ENCODE results near the gene KRTAP10-2. TPM values are rescaled to one million over a fixed set of nuclear protein-coding genes. Genes with fewer than 3 reads are reported as not detected.

The KRTAP10-2 gene
- total and polyA plus RNA-seq, 2 of the 4 experiments (the other 2 are of a cell fraction), result not detected

- TF ChIP-seq CTCF (conservative IDR thresholded peaks at IDR 0.05; ENCODE audit: low read depth, low read length), result no peak
These were observed 25.0 kb downstream of the KRTAP10-2 start (continued) for GRCh38 chr21:44526096-44526997.

GRCh38 chr21:44525391-44526095 is 25.8 kb downstream of the KRTAP10-2 start:
- no peak overlapping the region for H3K9ac ChIP-seq (ENCODE audit: low read depth, low read length)
- CTCF ChIA-PET, result no interaction called here
- no peak overlapping the region for H3K4ac ChIP-seq (ENCODE audit: low read depth, low read length)
- no peaks in the 10 kb centered on the region for H3K9me1 ChIP-seq (ENCODE audit: insufficient read depth, low read length)
- H3K14ac ChIP-seq (replicated peaks; ENCODE audit: low read depth, low read length), result no peak overlapping the region
- TF ChIP-seq USF2 (IDR thresholded peaks at IDR 0.05; ENCODE audit: low read depth, low read length), result no peak
- no peak for TF ChIP-seq RAD21 (IDR thresholded peaks at IDR 0.05; ENCODE audit: low read length)
- no peak for TF ChIP-seq MAZ (IDR thresholded peaks at IDR 0.05; ENCODE audit: borderline replicate concordance, low read depth, low read length)
- TF ChIP-seq RFX5 (IDR thresholded peaks at IDR 0.05; ENCODE audit: low read depth, low read length), result no peak
- TF ChIP-seq NFE2L2 (IDR thresholded peaks at IDR 0.05; ENCODE audit: low read depth, low read length), result no peak
- no peak for TF ChIP-seq CEBPB (IDR thresholded peaks at IDR 0.05; ENCODE audit: low read depth, low read length)
- TF ChIP-seq SMC3 (IDR thresholded peaks at IDR 0.05; ENCODE audit: low read depth, low read length), result no peak
- no peak for TF ChIP-seq RCOR1 (IDR thresholded peaks at IDR 0.05; ENCODE audit: insufficient replicate concordance, low read length)
- TF ChIP-seq POLR2A (IDR thresholded peaks at IDR 0.05; ENCODE audit: low read depth, low read length), result no peak
- H4K5ac ChIP-seq (ENCODE audit: low read depth, low read length), result no peak overlapping the region
- BruUV-seq (replicated peaks), result no TSS peak
- no peak overlapping the region for H2AFZ ChIP-seq (replicated peaks; ENCODE audit: low read length, poor library complexity)
- H3K9me3 ChIP-seq (ENCODE audit: control insufficient read depth, insufficient read depth, low read length), result peaks cover 21% of the 10 kb centered on the region
- intact Hi-C loops (cut with micrococcal nuclease), result no loop called here
- H3K79me1 ChIP-seq (ENCODE audit: low read depth in 1 of 2, low read length in 2 of 2), result no peaks in the 10 kb centered on the region
- no peak overlapping the region for H3K56ac ChIP-seq (ENCODE audit: extremely low read depth, insufficient read depth, low read length)
- no peak overlapping the region for H3K23ac ChIP-seq (ENCODE audit: low read depth, low read length)
- H2AK5ac ChIP-seq (ENCODE audit: low read depth, low read length), result no peak overlapping the region
- in situ Hi-C loops (cut with MboI; ENCODE audit: low sequenced_read_pairs), result no loop called here
- no peak overlapping the region for H2AK9ac ChIP-seq (replicated peaks; ENCODE audit: low read depth, low read length, poor library complexity)
- no peak overlapping the region for H4K91ac ChIP-seq (ENCODE audit: insufficient read depth, low read depth, low read length)
- POLR2A ChIA-PET (ENCODE audit: unreplicated experiment), result no interaction called here
- no peak overlapping the region for H2BK5ac ChIP-seq (ENCODE audit: low read depth, low read length, poor library complexity, severe bottlenecking)
- ATAC-seq (ENCODE audit: low read depth), result no peak
- no peaks in the 10 kb centered on the region for H3K27me3 ChIP-seq (ENCODE audit: control insufficient read depth, insufficient read depth, low read length)
- H2BK120ac ChIP-seq (ENCODE audit: low read depth, low read length), result no peak overlapping the region
- DNase-seq, result no peak
- WGBS, 2 experiments (ENCODE audit: extremely low coverage in 2 of 2, insufficient read length in 1 of 2), result 72% methylated on average over 13 of the region's 20 CpGs; no CpG with 5 or more reads in 1 of the 2 experiments
- H3K4me3 ChIP-seq (ENCODE audit: insufficient read depth, low read depth, low read length), result no peak overlapping the region
- H4K8ac ChIP-seq (ENCODE audit: low read depth in 2 of 2, low read length in 2 of 2), result no peak overlapping the region
- H2BK15ac ChIP-seq (ENCODE audit: low read depth, low read length), result no peak overlapping the region
- no peaks in the 10 kb centered on the region for H3K4me1 ChIP-seq (ENCODE audit: control insufficient read depth, insufficient read depth, low read length)
- no peaks in the 10 kb centered on the region for H3K36me3 ChIP-seq (ENCODE audit: control insufficient read depth, insufficient read depth, low read length)
- no peak overlapping the region for H3K4me2 ChIP-seq (ENCODE audit: low read depth, low read length)
- H2BK20ac ChIP-seq (ENCODE audit: low read depth, low read length), result no peak overlapping the region
- H4K20me1 ChIP-seq (ENCODE audit: insufficient read depth, low read length), result no peaks in the 10 kb centered on the region
- H3K27ac ChIP-seq (ENCODE audit: insufficient read depth, low read length), result no peak overlapping the region
- dilution Hi-C loops (cut with HindIII; ENCODE audit: low sequenced_read_pairs, unreplicated experiment), result no loop called here
- no peak overlapping the region for H3K18ac ChIP-seq (ENCODE audit: low read depth, low read length)

Data from IMR-90 (cell line).